HG03354 (cell line): Measurements from ENCODE around the gene UTP14C.
A peak's percentile ranks its signal among the peaks of the same experiment; 100 is the strongest.
"Not testable (repeated sequence)": the region's sequence is repeated elsewhere in the genome, so short reads cannot be mapped to it uniquely, and the experiment has no call there.

Experiments
- ATAC-seq: cut with Tn5 transposase; IDR thresholded peaks from one replicate; pipeline ENCODE4 v1.9.1; 2021; ENCODE audit warnings: mild to moderate bottlenecking; ENCODE audit not compliant: unreplicated experiment, poor library complexity, severe bottlenecking

UTP14C gene

GRCh38 chr13:52001120-52001731 lies 23.3 kb upstream of the UTP14C start:
- ATAC-seq = peak; percentile 88

DNA sequence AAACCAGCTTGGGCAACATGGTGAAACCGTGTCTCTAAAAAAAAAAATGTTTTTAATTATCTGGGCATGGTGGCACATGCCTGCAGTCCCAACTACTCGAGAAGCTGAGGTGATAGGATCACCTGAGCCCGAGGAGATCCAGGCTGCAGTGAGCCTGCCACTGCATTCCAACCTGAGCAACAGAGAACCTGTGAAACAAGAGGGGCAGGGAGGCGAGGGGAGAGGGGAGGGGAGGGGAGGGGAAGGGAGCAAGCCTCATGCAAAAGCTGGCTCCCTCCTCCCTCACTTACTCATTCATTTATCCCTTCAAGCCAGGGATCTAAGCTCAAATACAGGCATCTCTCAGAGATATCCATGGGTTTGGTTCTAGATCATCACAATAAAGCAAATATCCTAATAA lies 22.1 kb upstream of the UTP14C start:
- no peak for ATAC-seq

- no peak for ATAC-seq
Observed at GRCh38 chr13:52003541-52003940, 20.9 kb upstream of the UTP14C start.

- no peak for ATAC-seq
Observed at GRCh38 chr13:52004511-52005170, 19.9 kb upstream of the UTP14C start.

- ATAC-seq = no peak
Observed at GRCh38 chr13:52005841-52006522, 18.5 kb upstream of the UTP14C start.

GRCh38 chr13:52006523-52007245 lies 17.8 kb upstream of the UTP14C start:
- no peak for ATAC-seq

- ATAC-seq = no peak
Observed at GRCh38 chr13:52009946-52010345, 14.5 kb upstream of the UTP14C start.

- peak; percentile 21 for ATAC-seq
Observed at GRCh38 chr13:52010890-52011631, 13.4 kb upstream of the UTP14C start, which contains the start of gene ATP7B. TSS of gene ATP7B (minus strand) at chr13:52011450. CDS start at chr13:52011337, 113 bp downstream.

GRCh38 chr13:52011632-52012511 lies 12.6 kb upstream of the UTP14C start, which contains the start of gene ALG11:
TSS of gene ALG11 (plus strand) at chr13:52012398. CDS start at chr13:52012419, 21 bp downstream.
- ATAC-seq = peak; percentile 99

DNA sequence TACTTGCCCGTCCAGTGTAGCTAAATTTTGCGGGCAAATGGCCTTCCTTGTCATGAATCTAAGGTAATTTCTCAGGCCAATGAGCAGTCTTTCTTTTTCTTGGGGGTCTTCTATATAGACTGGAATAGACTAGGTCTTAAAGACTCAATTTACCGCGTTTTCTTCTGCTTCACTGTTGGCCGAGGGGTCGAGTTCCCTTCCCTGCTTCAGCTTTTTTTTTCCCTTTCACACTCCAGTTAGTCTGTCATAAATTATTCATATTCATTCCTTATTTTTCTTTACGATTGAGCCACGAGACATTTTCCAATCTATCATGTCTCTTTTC lies 12.0 kb upstream of the UTP14C start:
- ATAC-seq = peak; percentile 12

GRCh38 chr13:52016296-52016695 lies 8.2 kb upstream of the UTP14C start:
- no peak for ATAC-seq

- ATAC-seq = no peak
Observed at GRCh38 chr13:52020191-52020590, 4.3 kb upstream of the UTP14C start.

- no peak for ATAC-seq
Observed at GRCh38 chr13:52022356-52022755, 2.1 kb upstream of the UTP14C start.

- ATAC-seq = no peak
Observed at GRCh38 chr13:52025475-52026245, 1.2 kb downstream of the UTP14C start.

DNA sequence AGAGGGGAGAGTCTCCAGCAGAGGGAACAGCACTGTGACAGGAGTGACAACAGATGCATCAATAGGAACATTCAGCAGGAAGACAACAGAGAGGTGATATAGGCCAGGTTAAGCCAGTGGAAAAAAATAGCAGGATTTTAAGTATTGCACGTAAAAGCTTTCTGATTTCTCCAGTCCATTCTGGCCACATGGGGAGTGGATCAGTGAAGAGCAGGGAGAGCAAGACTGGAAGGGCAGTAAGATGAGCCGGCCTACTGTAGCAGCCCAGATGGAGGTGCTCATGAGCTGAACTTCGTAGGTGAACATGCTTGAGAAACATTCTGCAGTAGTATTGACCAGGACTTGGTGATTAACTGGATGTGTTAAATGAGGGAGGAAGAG lies 1.7 kb downstream of the UTP14C start:
- no peak for ATAC-seq

GRCh38 chr13:52027832-52028231 lies 3.3 kb downstream of the UTP14C start:
- ATAC-seq = no peak

DNA sequence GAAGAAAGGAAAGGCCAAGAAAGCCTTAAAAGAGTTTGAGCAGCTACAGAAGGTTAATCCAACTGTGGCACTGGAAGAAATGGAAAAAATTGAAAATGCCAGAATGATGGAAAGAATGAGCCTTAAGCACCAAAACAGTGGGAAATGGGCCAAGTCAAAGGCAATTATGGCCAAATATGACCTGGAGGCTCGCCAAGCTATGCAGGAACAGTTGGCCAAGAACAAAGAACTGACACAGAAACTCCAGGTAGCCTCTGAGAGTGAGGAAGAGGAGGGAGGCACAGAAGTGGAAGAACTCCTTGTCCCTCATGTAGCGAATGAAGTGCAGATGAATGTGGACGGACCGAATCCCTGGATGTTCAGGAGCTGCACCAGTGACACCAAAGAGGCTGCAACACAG lies 5.1 kb downstream of the UTP14C start:
- no peak for ATAC-seq

DNA sequence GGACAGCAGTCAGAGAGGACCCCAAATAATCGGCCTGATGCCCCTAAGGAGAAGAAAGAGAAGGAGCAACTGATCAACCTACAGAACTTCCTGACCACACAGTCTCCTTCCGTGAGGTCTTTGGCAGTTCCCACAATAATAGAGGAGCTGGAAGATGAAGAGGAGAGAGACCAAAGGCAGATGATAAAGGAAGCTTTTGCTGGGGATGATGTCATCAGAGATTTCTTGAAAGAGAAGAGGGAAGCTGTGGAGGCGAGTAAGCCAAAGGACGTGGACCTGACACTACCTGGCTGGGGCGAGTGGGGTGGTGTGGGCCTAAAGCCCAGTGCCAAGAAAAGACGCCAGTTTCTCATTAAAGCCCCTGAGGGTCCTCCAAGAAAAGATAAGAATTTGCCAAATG lies 5.9 kb downstream of the UTP14C start:
- not testable (repeated sequence) for ATAC-seq
